CD4-positive, alpha-beta T cell (primary cell): ENCODE data around the gene HPD. TPM values are rescaled to one million over a fixed set of nuclear protein-coding genes. Genes with fewer than 3 reads are reported as not detected.

ENCODE experiments used
- ATAC-seq: fragments of 200-7000 bp; cut with Tn5 transposase; one replicate; pipeline ENCODE4 v1.10.0; 2022; ENCODE audit warnings: mild to moderate bottlenecking; ENCODE audit not compliant: poor library complexity
- CTCF ChIA-PET: fragments of 350-600 bp; sonication (Branson Sonifier 250); formaldehyde crosslinking; loops from one replicate; lab custom pipeline; 2021; ENCODE audit warnings: antibody characterized with exemption, inconsistent platforms; lab: Charles Lee
- POLR2A ChIA-PET: fragments of 350-600 bp; sonication (Branson Sonifier 250); formaldehyde crosslinking; loops from one replicate; lab custom pipeline; 2021; ENCODE audit warnings: antibody characterized with exemption, inconsistent platforms; lab: Charles Lee
- DNase-seq, 14 experiments: peaks; one replicate each; pipeline ENCODE4 v3.0.0-alpha.2; 2013 to 2020; ENCODE audit warnings: mixed read lengths in 2 of 14
- H3K27ac ChIP-seq, 2 donors: one replicate each; pipeline versions ENCODE4 v1.5.1 to v1.7.0; 2013; ENCODE audit warnings: low read length in 2 of 2, low read depth in 1 of 2, mild to moderate bottlenecking in 1 of 2
- H3K27me3 ChIP-seq, 2 experiments: 1 replicate in 1 of 2; 2 replicates in 1 of 2; pipeline versions ENCODE4 v1.6.1 to v1.7.0; 2013; ENCODE audit warnings: low read length in 2 of 2, control low read depth in 1 of 2, mild to moderate bottlenecking in 1 of 2, moderate library complexity in 1 of 2; ENCODE audit not compliant: insufficient read depth in 2 of 2, control insufficient read depth in 1 of 2
- H3K36me3 ChIP-seq: one replicate; pipeline ENCODE4 v1.6.1; 2013; ENCODE audit warnings: low read length, control low read depth; ENCODE audit not compliant: insufficient read depth
- H3K4me1 ChIP-seq: one replicate; pipeline ENCODE4 v1.6.1; 2013; ENCODE audit warnings: low read length, control low read depth; ENCODE audit not compliant: insufficient read depth
- H3K4me3 ChIP-seq: one replicate; pipeline ENCODE4 v1.5.1; 2013; ENCODE audit warnings: mild to moderate bottlenecking, low read length, moderate library complexity
- H3K9me3 ChIP-seq, 2 experiments: 1 replicate in 1 of 2; 2 replicates in 1 of 2; pipeline versions ENCODE4 v1.6.1 to v1.7.0; 2013; ENCODE audit warnings: low read length in 2 of 2, mild to moderate bottlenecking in 2 of 2, control low read depth in 1 of 2, moderate library complexity in 1 of 2; ENCODE audit not compliant: control insufficient read depth in 1 of 2, insufficient read depth in 1 of 2
- H3K27ac Mint-ChIP-seq: one replicate; pipeline ENCODE4 v1.8.0; 2020; ENCODE audit warnings: mixed read lengths
- H3K27me3 Mint-ChIP-seq: one replicate; pipeline ENCODE4 v1.8.0; 2021; ENCODE audit warnings: mixed read lengths
- H3K36me3 Mint-ChIP-seq: one replicate; pipeline ENCODE4 v1.8.0; 2021; ENCODE audit warnings: low read depth, mixed read lengths
- H3K4me1 Mint-ChIP-seq: one replicate; pipeline ENCODE4 v1.8.0; 2021; ENCODE audit warnings: low read depth, mixed read lengths
- H3K4me3 Mint-ChIP-seq: one replicate; pipeline ENCODE4 v1.8.0; 2020; ENCODE audit warnings: mild to moderate bottlenecking, mixed read lengths
- H3K9me3 Mint-ChIP-seq: one replicate; pipeline ENCODE4 v1.8.0; 2020; ENCODE audit warnings: mixed read lengths
- CTCF ChIP-seq: fragments of 200-600 bp; IDR thresholded peaks from one replicate; pipeline ENCODE4 v1.8.0; 2022; ENCODE audit warnings: antibody characterized with exemption, mild to moderate bottlenecking
- intact Hi-C, 2 experiments: fragments of 100-400 bp; cut with DNase I in 1 of 2; cut with micrococcal nuclease in 1 of 2; formaldehyde crosslinking; loops; one replicate each; pipeline versions ENCODE4 v1.15.1 to v1.9.0; 2023 to 2025; cut with DNase I, micrococcal nuclease
- total RNA-seq, 174 experiments: library from RNA in 2 of 174; stranded (reverse) in 2 of 174; gene quantifications; one replicate each; pipeline ENCODE4 v1.2.3 and lab custom pipeline; 2021 to 2026

The HPD gene
- total RNA-seq, 2 experiments from 2014 or later = not detected

- Mint-ChIP-seq H3K9me3 (no peaks in the 10 kb centered on the region), H3K4me3 (peak overlapping the region; percentile 99), H3K27me3 (no peaks in the 10 kb centered on the region), H3K36me3 (peaks cover 60% of the 10 kb centered on the region), H3K4me1 (peaks cover 42% of the 10 kb centered on the region), H3K27ac (peak overlapping the region; percentile 98)
- DNase-seq = peak; percentile 50 to 85 (median 63)
- intact Hi-C loops = loop anchor here in 1 of 2 experiments (1.0 to 2.0 kb wide), 2 partner anchors 8 to 15 kb away; no protein-coding TSS in a partner anchor
- Histone ChIP-seq H3K9me3 (no peaks in the 10 kb centered on the region), H3K4me3 (peak overlapping the region; percentile 100), H3K4me1 (peaks cover 50% of the 10 kb centered on the region), H3K27ac (peak overlapping the region; percentile 96 to 97), H3K27me3 (no peaks in the 10 kb centered on the region), H3K36me3 (peaks cover 30% of the 10 kb centered on the region)
- peak; percentile 36 for ATAC-seq
- CTCF ChIA-PET = interaction anchor here (0.8 to 16.5 kb wide), 4 partner anchors 6 to 90 kb away, joined by 3 to 746 read pairs (median 376); partner anchors contain the start of genes PSMD9, RHOF and SETD1B
- POLR2A ChIA-PET = interaction anchor here (0.6 to 34.6 kb wide), 28 partner anchors 1 to 1601 kb away, joined by 3 to 1869 read pairs (median 5); partner anchors contain the start of genes CAMKK2, CFAP251, DIABLO and KDM2B
- no peak for TF ChIP-seq CTCF
Observed at GRCh38 chr12:121801595-121802484, 56.8 kb downstream of the HPD start.

GRCh38 chr12:121800694-121801594, 57.7 kb downstream of the HPD start:
- Mint-ChIP-seq H3K4me1 (peaks cover 37% of the 10 kb centered on the region), H3K9me3 (no peaks in the 10 kb centered on the region), H3K27me3 (no peaks in the 10 kb centered on the region), H3K4me3 (peak overlapping the region; percentile 99), H3K36me3 (peaks cover 60% of the 10 kb centered on the region), H3K27ac (peak overlapping the region; percentile 98)
- H3K4me1 ChIP-seq = peaks cover 48% of the 10 kb centered on the region
- H3K4me3 ChIP-seq = peak overlapping the region; percentile 100
- DNase-seq (peak; percentile 62 to 87 (median 74)), ATAC-seq (peak; percentile 10)
- ChIA-PET CTCF (interaction anchor here (14.7 to 16.5 kb wide), 2 partner anchors 5 to 9 kb away, joined by 746 read pairs; partner anchors contain the start of genes RHOF and SETD1B), POLR2A (interaction anchor here (0.6 to 34.6 kb wide), 24 partner anchors 2 to 1600 kb away, joined by 3 to 1869 read pairs (median 6); partner anchors contain the start of genes CAMKK2, CFAP251, DIABLO and KDM2B)
- H3K9me3 ChIP-seq = no peaks in the 10 kb centered on the region
- H3K27me3 ChIP-seq = no peaks in the 10 kb centered on the region
- H3K27ac ChIP-seq = peak overlapping the region; percentile 96 to 97
- peaks cover 30% of the 10 kb centered on the region for H3K36me3 ChIP-seq
- intact Hi-C loops = no loop called here
- TF ChIP-seq CTCF = no peak
